NB4 (cell line): ENCODE data around the gene TACR1.
A peak's percentile ranks its signal among the peaks of the same experiment; 100 is the strongest.

ENCODE experiments used
- DNase-seq: peaks from one replicate; pipeline ENCODE4 v3.0.0; 2010; ENCODE audit warnings: low read depth
- H3K4me3 ChIP-seq: one replicate; pipeline ENCODE4 v1.5.1; 2011; ENCODE audit warnings: mild to moderate bottlenecking, low read depth, low read length, moderate library complexity
- CTCF ChIP-seq: IDR thresholded peaks from one replicate; pipeline ENCODE4 v1.5.1; 2012; ENCODE audit warnings: low read depth, low read length
- MAX ChIP-seq: IDR thresholded peaks from 2 replicates; pipeline ENCODE4 v1.6.1; 2011; ENCODE audit warnings: low read depth, low read length
- MYC ChIP-seq: IDR thresholded peaks from 2 replicates; pipeline ENCODE4 v1.6.1; 2011; ENCODE audit warnings: low read depth, low read length
- POLR2A ChIP-seq: IDR thresholded peaks from 2 replicates; pipeline ENCODE4 v1.6.1; 2011; ENCODE audit warnings: mild to moderate bottlenecking; ENCODE audit not compliant: insufficient read length; ENCODE audit errors: extremely low read depth

TACR1 gene

GRCh38 chr2:75133621-75134570 lies 65.4 kb downstream of the TACR1 start:
- no peak overlapping the region for H3K4me3 ChIP-seq
- TF ChIP-seq CTCF (no peak), MYC (no peak), MAX (no peak)
- no peak for DNase-seq

- TF ChIP-seq MYC, result no peak
- peak; percentile 4 for TF ChIP-seq CTCF
- no peak overlapping the region for H3K4me3 ChIP-seq
- peak; percentile 12 for DNase-seq
These were observed 69.1 kb downstream of the TACR1 start for GRCh38 chr2:75130171-75130570.

GRCh38 chr2:75123876-75124275 lies 75.4 kb downstream of the TACR1 start:
- DNase-seq, result no peak
- TF ChIP-seq MAX (no peak), POLR2A (no peak), MYC (no peak), CTCF (no peak)
- no peak overlapping the region for H3K4me3 ChIP-seq

- DNase-seq, result no peak
- TF ChIP-seq MAX, result no peak
- TF ChIP-seq CTCF, result no peak
- TF ChIP-seq MYC, result no peak
- no peak for TF ChIP-seq POLR2A
- no peak overlapping the region for H3K4me3 ChIP-seq
These were observed 86.0 kb downstream of the TACR1 start for GRCh38 chr2:75113231-75113869.

- DNase-seq, result no peak
- TF ChIP-seq MAX (no peak), CTCF (no peak), MYC (no peak), POLR2A (no peak)
- H3K4me3 ChIP-seq, result no peak overlapping the region
These were observed 90.3 kb downstream of the TACR1 start for GRCh38 chr2:75108937-75109482.
